H1 (cell line): ENCODE measurements around the gene EFNA3. TPM values are rescaled to one million over a fixed set of nuclear protein-coding genes. Genes with fewer than 3 reads are reported as not detected.

Source experiments
- CTCF ChIA-PET: fragments of 300-600 bp; sonication (Branson Sonifier 250); formaldehyde crosslinking; loops from one replicate; lab custom pipeline; 2021; ENCODE audit not compliant: partially characterized antibody; lab: Charles Lee
- POLR2A ChIA-PET: fragments of 300-600 bp; sonication (Branson Sonifier 250); formaldehyde crosslinking; loops from one replicate; lab custom pipeline; 2021; ENCODE audit warnings: inconsistent platforms; ENCODE audit not compliant: partially characterized antibody; lab: Charles Lee
- DNase-seq, 2 experiments: peaks; one replicate each; pipeline versions ENCODE4 v3.0.0 to v3.0.0-alpha.2; 2010 to 2022; ENCODE audit warnings: low spot score in 2 of 2, low read depth in 1 of 2, mixed read lengths in 1 of 2
- FAIRE-seq: peaks from 2 replicates; lab custom pipeline; 2011; peaks lifted over from hg19 to GRCh38; lab: Jason Lieb, UNC
- H2AFZ ChIP-seq: 2 replicates; pipeline ENCODE4 v1.8.1; 2012; ENCODE audit warnings: low read length, inconsistent platforms
- H2AK5ac ChIP-seq: 2 replicates; pipeline ENCODE4 v1.6.1; 2013; ENCODE audit warnings: low read depth, low read length
- H2BK120ac ChIP-seq: replicated peaks from 2 replicates; pipeline ENCODE3; 2013; ENCODE audit warnings: low read depth, low read length, inconsistent platforms
- H2BK12ac ChIP-seq: 2 replicates; pipeline ENCODE4 v1.6.1; 2013; ENCODE audit warnings: low read depth, low read length
- H2BK15ac ChIP-seq: 2 replicates; pipeline ENCODE4 v1.6.1; 2013; ENCODE audit warnings: low read length
- H2BK20ac ChIP-seq: 2 replicates; pipeline ENCODE4 v1.6.1; 2013; ENCODE audit warnings: low read length
- H2BK5ac ChIP-seq: 2 replicates; pipeline ENCODE4 v1.6.1; 2013; ENCODE audit warnings: low read depth, low read length
- H3K14ac ChIP-seq: 2 replicates; pipeline ENCODE4 v1.6.1; 2013; ENCODE audit warnings: inconsistent platforms; ENCODE audit not compliant: insufficient read length
- H3K18ac ChIP-seq: 2 replicates; pipeline ENCODE4 v1.6.1; 2013; ENCODE audit warnings: low read length; ENCODE audit errors: extremely low read depth
- H3K23ac ChIP-seq: 2 replicates; pipeline ENCODE4 v1.6.1; 2013; ENCODE audit warnings: inconsistent platforms; ENCODE audit not compliant: insufficient read length
- H3K23me2 ChIP-seq: 2 replicates; pipeline ENCODE4 v1.6.1; 2013; ENCODE audit warnings: low read depth, low read length
- H3K27ac ChIP-seq: 2 replicates; pipeline ENCODE4 v1.6.1; 2011; ENCODE audit warnings: low read depth, low read length, inconsistent platforms
- H3K27me3 ChIP-seq, 4 experiments: replicated peaks in 1 of 4; 1 replicate in 1 of 4; 2 replicates in 3 of 4; pipeline versions ENCODE4 v1.6.1 to v1.8.1; 2011 to 2013; ENCODE audit warnings: low read length in 3 of 4, mild to moderate bottlenecking in 3 of 4, inconsistent platforms in 2 of 4, mixed read lengths in 2 of 4, moderate library complexity in 1 of 4; ENCODE audit not compliant: control insufficient read depth in 3 of 4, insufficient read depth in 3 of 4; ENCODE audit errors: extremely low read depth in 1 of 4
- H3K36me3 ChIP-seq, 4 experiments: 2 replicates each; pipeline versions ENCODE4 v1.6.1 to v1.8.1; 2011 to 2013; ENCODE audit warnings: mild to moderate bottlenecking in 4 of 4, low read length in 3 of 4, moderate library complexity in 2 of 4, control low read depth in 1 of 4, inconsistent platforms in 1 of 4; ENCODE audit not compliant: insufficient read depth in 4 of 4, control insufficient read depth in 2 of 4
- H3K4ac ChIP-seq: replicated peaks from 2 replicates; pipeline ENCODE3; 2013; ENCODE audit warnings: low read length, low read depth, mixed read lengths, inconsistent platforms; ENCODE audit not compliant: insufficient read length
- H3K4me1 ChIP-seq, 4 experiments: replicated peaks in 1 of 4; 1 replicate in 1 of 4; 2 replicates in 3 of 4; pipeline versions ENCODE4 v1.6.1 to v1.8.1; 2011 to 2013; ENCODE audit warnings: low read length in 3 of 4, inconsistent platforms in 2 of 4, mixed read lengths in 1 of 4; ENCODE audit not compliant: insufficient read depth in 4 of 4, control insufficient read depth in 3 of 4
- H3K4me2 ChIP-seq, 2 experiments: 2 replicates each; pipeline versions ENCODE4 v1.6.1 to v1.8.1; 2011 to 2013; ENCODE audit warnings: low read depth in 2 of 2, low read length in 2 of 2, control low read depth in 1 of 2, inconsistent platforms in 1 of 2, mild to moderate bottlenecking in 1 of 2; ENCODE audit not compliant: insufficient read depth in 1 of 2
- H3K4me3 ChIP-seq, 4 experiments: fragments of 200-600, 300-600 bp in 1 of 4; sonication (generic), shearing (Covaris generic), sonication (Bioruptor Twin) in 1 of 4; 2 replicates each; pipeline versions ENCODE4 v1.5.1 to v1.8.1; 2011 to 2016; ENCODE audit warnings: low read length in 4 of 4, low read depth in 3 of 4, control low read depth in 2 of 4, inconsistent platforms in 2 of 4, mild to moderate bottlenecking in 2 of 4, mixed read lengths in 1 of 4, moderate library complexity in 1 of 4; ENCODE audit not compliant: insufficient read depth in 2 of 4; ENCODE audit errors: extremely low read depth in 1 of 4
- H3K56ac ChIP-seq: replicated peaks from 2 replicates; pipeline ENCODE3; 2013; ENCODE audit warnings: low read depth, mild to moderate bottlenecking, mixed read lengths, low read length, inconsistent platforms; ENCODE audit not compliant: insufficient read length
- H3K79me1 ChIP-seq: 2 replicates; pipeline ENCODE4 v1.6.1; 2013; ENCODE audit warnings: low read depth, low read length, control low read depth
- H3K79me2 ChIP-seq, 2 experiments: 2 replicates each; pipeline versions ENCODE4 v1.6.1 to v1.8.1; 2012 to 2013; ENCODE audit warnings: low read length in 2 of 2, mild to moderate bottlenecking in 2 of 2, inconsistent platforms in 1 of 2; ENCODE audit not compliant: insufficient read depth in 2 of 2, control insufficient read depth in 1 of 2
- H3K9ac ChIP-seq, 4 experiments: replicated peaks in 1 of 4; 1 replicate in 1 of 4; 2 replicates in 3 of 4; pipeline versions ENCODE4 v1.6.1 to v1.8.1; 2011 to 2013; ENCODE audit warnings: low read depth in 3 of 4, low read length in 3 of 4, control low read depth in 2 of 4, mild to moderate bottlenecking in 2 of 4, moderate library complexity in 2 of 4, inconsistent platforms in 1 of 4; ENCODE audit errors: extremely low read depth in 1 of 4
- H3K9me3 ChIP-seq, 2 experiments: 2 replicates each; pipeline versions ENCODE4 v1.6.1 to v1.8.1; 2012 to 2013; ENCODE audit warnings: mild to moderate bottlenecking in 2 of 2, moderate library complexity in 2 of 2, control low read depth in 1 of 2, inconsistent platforms in 1 of 2, low read depth in 1 of 2, low read length in 1 of 2, mixed read lengths in 1 of 2; ENCODE audit not compliant: insufficient read depth in 2 of 2
- H4K20me1 ChIP-seq, 2 experiments: replicated peaks in 1 of 2; 2 replicates each; pipeline versions ENCODE3 to v1.8.1; 2011 to 2013; ENCODE audit warnings: inconsistent platforms in 2 of 2, low read length in 2 of 2, mild to moderate bottlenecking in 1 of 2; ENCODE audit not compliant: insufficient read depth in 2 of 2, control insufficient read depth in 1 of 2
- H4K5ac ChIP-seq: 2 replicates; pipeline ENCODE4 v1.6.1; 2013; ENCODE audit warnings: low read length, low read depth, mixed read lengths, inconsistent platforms; ENCODE audit not compliant: insufficient read length
- H4K8ac ChIP-seq: 2 replicates; pipeline ENCODE4 v1.8.0; 2013; ENCODE audit warnings: mild to moderate bottlenecking, moderate library complexity, low read length, inconsistent platforms; ENCODE audit not compliant: insufficient read depth; ENCODE audit errors: extremely low read depth
- H4K91ac ChIP-seq: replicated peaks from 2 replicates; pipeline ENCODE3; 2013; ENCODE audit warnings: low read length, mixed read lengths, inconsistent platforms; ENCODE audit not compliant: insufficient read length
- ATF3 ChIP-seq: IDR thresholded peaks from 2 replicates; pipeline ENCODE4 v1.6.1; 2011; ENCODE audit warnings: low read depth, mild to moderate bottlenecking, low read length; ENCODE audit not compliant: insufficient read depth
- CBX8 ChIP-seq: fragments of 300-800, 300-1000 bp; sonication (generic); IDR thresholded peaks from 2 replicates; pipeline ENCODE4 v1.7.1; 2016; ENCODE audit warnings: low read depth, low read length, borderline replicate concordance
- EZH2 ChIP-seq: fragments of 200-600 bp; sonication (generic); IDR thresholded peaks from 2 replicates; pipeline ENCODE4 v1.7.1; 2012; ENCODE audit warnings: low read depth, mild to moderate bottlenecking, moderate library complexity, low read length, inconsistent platforms; ENCODE audit not compliant: severe bottlenecking
- MAFK ChIP-seq: IDR thresholded peaks from 2 replicates; pipeline ENCODE4 v1.6.1; 2012; ENCODE audit warnings: low read depth, mild to moderate bottlenecking, improper control_type of control experiment, low read length
- RNF2 ChIP-seq: fragments of 200-900, 300-1000 bp; sonication (generic); IDR thresholded peaks from 2 replicates; pipeline ENCODE4 v1.7.1; 2016; ENCODE audit warnings: borderline replicate concordance, low read depth, mild to moderate bottlenecking, antibody characterized with exemption, low read length; ENCODE audit not compliant: poor library complexity, severe bottlenecking; ENCODE audit errors: missing control alignments
- SIN3A ChIP-seq, 2 experiments: IDR thresholded peaks in 1 of 2; conservative IDR thresholded peaks in 1 of 2; 2 replicates each; pipeline ENCODE4 v1.6.1; 2011 to 2012; ENCODE audit warnings: low read length in 2 of 2, improper control_type of control experiment in 1 of 2, low read depth in 1 of 2, mild to moderate bottlenecking in 1 of 2
- SP1 ChIP-seq: IDR thresholded peaks from 2 replicates; pipeline ENCODE4 v1.6.1; 2011; ENCODE audit warnings: low read depth, low read length
- SP2 ChIP-seq: IDR thresholded peaks from 2 replicates; pipeline ENCODE4 v1.6.1; 2012; ENCODE audit warnings: mild to moderate bottlenecking, low read length, inconsistent platforms
- SUZ12 ChIP-seq: fragments of 200-600 bp; sonication (generic); IDR thresholded peaks from 2 replicates; pipeline ENCODE4 v1.6.1; 2012; ENCODE audit warnings: mild to moderate bottlenecking, inconsistent platforms, low read length, moderate library complexity, mixed read lengths
- ZNF274 ChIP-seq: IDR thresholded peaks from 2 replicates; pipeline ENCODE4 v1.7.0; 2012; ENCODE audit warnings: low read length, borderline replicate concordance; ENCODE audit errors: extremely low read depth
- WGBS, 2 experiments: shearing (Covaris generic) in 1 of 2; methylation state at CpG; one replicate each; pipeline versions ENCODE4 v1.1.6 to v1.1.7; 2013 to 2015; ENCODE audit warnings: low lambda C conversion rate in 2 of 2, mixed read lengths in 2 of 2, inconsistent platforms in 1 of 2, low coverage in 1 of 2, missing lambda C conversion rate in 1 of 2; ENCODE audit not compliant: insufficient replicate concordance in 2 of 2, insufficient coverage in 1 of 2, insufficient read length in 1 of 2; ENCODE audit errors: extremely low coverage in 1 of 2, missing lambda C conversion rate in 1 of 2; 5-methylcytosine and 5-hydroxymethylcytosine counted together
- polyA plus RNA-seq, 7 experiments: library from polyadenylated mRNA; depleted of rRNA in 3 of 7; stranded (reverse) in 5 of 7; unstranded in 2 of 7; fragments of >200 nt in 5 of 7; fragments of 200-250 nt in 2 of 7; gene quantifications; 1 replicate in 5 of 7; 2 replicates in 1 of 7; 4 replicates in 1 of 7; pipeline versions ENCODE4 v1.2.1 to v1.2.3, GENCODE V29; 2011 to 2013; ENCODE audit warnings: missing spikeins in 2 of 7, mixed read lengths in 2 of 7
- total RNA-seq: library from RNA; stranded (reverse); fragmentation: NEBNext Ultra II Directional; extraction: Animal tissue kit (Norgen Biotek cat#: 25700); gene quantifications from 2 replicates; pipeline ENCODE4 v1.2.1, GENCODE V29; 2021

Gene EFNA3
- total and polyA plus RNA-seq, 2 of the 8 experiments (the other 6 are each of a cell fraction or from before 2014, with no cell fraction given) = 10.8 to 13.8 TPM

GRCh38 chr1:155126556-155127104 is 48.0 kb downstream of the EFNA3 start:
- Histone ChIP-seq H3K56ac (no peak overlapping the region), H3K4ac (no peak overlapping the region), H2BK120ac (no peak overlapping the region), H3K23me2 (peaks cover 28% of the 10 kb centered on the region), H2BK12ac (peak overlapping the region; percentile 43; the same call in 1 of the 2 replicates), H2BK5ac (no peak overlapping the region), H4K8ac (peak overlapping the region; percentile 66), H3K4me2 (peak overlapping the region; percentile 94 to 97), H3K18ac (no peak overlapping the region; the same call in none of the 2 replicates), H3K14ac (no peak overlapping the region), H3K4me1 (peaks cover 16 to 58% (median 40%) of the 10 kb centered on the region in 4 experiments), H3K23ac (no peak overlapping the region), H3K9ac (no peak overlapping the region), H3K27ac (no peak overlapping the region), H3K79me1 (no peaks in the 10 kb centered on the region), H3K36me3 (peaks cover 0 to 2% (median 0%) of the 10 kb centered on the region in 4 experiments; a peak in 1 of 8 replicates), H3K79me2 (no peaks in the 10 kb centered on the region), H3K4me3 (peak overlapping the region; percentile 45 to 71 (median 64)), H2BK20ac (no peak overlapping the region), H4K5ac (no peak overlapping the region), H4K20me1 (no peaks in the 10 kb centered on the region), H2AK5ac (no peak overlapping the region), H2BK15ac (no peak overlapping the region), H3K9me3 (no peaks in the 10 kb centered on the region), H4K91ac (no peak overlapping the region), H2AFZ (no peak overlapping the region), H3K27me3 (peaks cover 33 to 50% (median 45%) of the 10 kb centered on the region in 4 experiments)
- FAIRE-seq (no peak), DNase-seq (peak in 1 of 2 experiments; percentile 64)
- ChIA-PET CTCF (interaction anchor here (0.6 to 4.8 kb wide), 6 partner anchors 11 to 43 kb away, joined by 3 to 66 read pairs (median 7); partner anchors contain the start of gene KRTCAP2), POLR2A (interaction anchor here (1.0 to 2.4 kb wide), 8 partner anchors 9 to 69 kb away, joined by 3 to 14 read pairs (median 6); partner anchors contain the start of gene SLC50A1)
- WGBS, 2 experiments = 2% methylated on average over 24 of the region's 32 CpGs; no CpG with 5 or more reads in 1 of the 2 experiments
- TF ChIP-seq ZNF274 (no peak), RNF2 (peak; percentile 63), MAFK (no peak), SP2 (no peak), CBX8 (no peak), EZH2 (peak; percentile 61), SP1 (no peak), SUZ12 (0 out of 2 replicates have a peak, but pooled peaks have one; percentile 16), SIN3A (conservative IDR thresholded peaks at IDR 0.05 in 1 of 2, IDR thresholded peaks at IDR 0.05 in 1 of 2; ENCODE audit: low read depth in 1 of 2, low read length in 2 of 2) (peak in 1 of 2 experiments; percentile 35; a peak in 1 of 4 replicates), ATF3 (no peak)
